Kidney epithelial cell (primary cell): ENCODE results near the gene DLG2. TPM values are rescaled to one million over a fixed set of nuclear protein-coding genes. Genes with fewer than 3 reads are reported as not detected.
"Not testable (repeated sequence)": the region's sequence is repeated elsewhere in the genome, so short reads cannot be mapped to it uniquely, and the experiment has no call there.

Experiments used
- DNase-seq: peaks from one replicate; pipeline ENCODE4 v3.0.0-alpha.2; 2010; ENCODE audit warnings: low read depth
- H3K27me3 ChIP-seq: 2 replicates; pipeline ENCODE4 v1.6.0; 2011; ENCODE audit warnings: low read length; ENCODE audit not compliant: control insufficient read depth, insufficient read depth
- H3K36me3 ChIP-seq: 2 replicates; pipeline ENCODE4 v1.5.1; 2011; ENCODE audit warnings: low read length; ENCODE audit not compliant: control insufficient read depth, insufficient read depth
- H3K4me3 ChIP-seq: 2 replicates; pipeline ENCODE4 v1.5.1; 2011; ENCODE audit warnings: low read depth, mild to moderate bottlenecking, control low read depth, low read length
- total RNA-seq: library from RNA; depleted of rRNA; stranded (reverse); fragments of >200 nt; gene quantifications from 2 replicates; pipeline ENCODE4 v1.2.3, GENCODE V29; 2015
- TF ChIP-seq, protein P1 (sequence below): IDR thresholded peaks from 2 replicates; pipeline ENCODE4 v1.5.1; 2011; ENCODE audit warnings: mild to moderate bottlenecking, moderate library complexity, low read length, control low read depth, inconsistent platforms; ENCODE audit not compliant: insufficient read depth, poor library complexity, severe bottlenecking

DLG2 gene
- total RNA-seq, 1 donor from 2014 or later, result 0.75 TPM

DNA sequence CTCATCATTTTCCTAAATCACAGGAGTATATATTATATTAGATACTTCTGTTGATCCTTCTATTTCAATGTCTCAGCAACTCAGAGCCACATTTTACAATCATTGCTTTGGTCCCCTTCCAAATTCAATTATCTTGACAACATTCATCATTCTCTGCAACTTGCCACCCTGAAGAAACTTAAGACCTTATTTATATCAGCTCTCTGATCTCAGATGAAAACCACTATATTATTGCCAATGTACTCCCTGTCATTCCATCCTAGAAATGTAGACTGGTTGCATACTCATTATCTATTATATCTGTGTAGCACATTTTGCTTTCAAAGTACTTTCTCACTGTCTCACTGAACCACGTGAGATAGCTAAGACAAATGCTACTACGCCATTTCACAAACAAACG is 379.3 kb downstream of the DLG2 start:
- Histone ChIP-seq H3K36me3 (no peaks in the 10 kb centered on the region), H3K27me3 (no peaks in the 10 kb centered on the region), H3K4me3 (no peak overlapping the region)
- DNase-seq, result no peak
- TF ChIP-seq, protein P1, sequence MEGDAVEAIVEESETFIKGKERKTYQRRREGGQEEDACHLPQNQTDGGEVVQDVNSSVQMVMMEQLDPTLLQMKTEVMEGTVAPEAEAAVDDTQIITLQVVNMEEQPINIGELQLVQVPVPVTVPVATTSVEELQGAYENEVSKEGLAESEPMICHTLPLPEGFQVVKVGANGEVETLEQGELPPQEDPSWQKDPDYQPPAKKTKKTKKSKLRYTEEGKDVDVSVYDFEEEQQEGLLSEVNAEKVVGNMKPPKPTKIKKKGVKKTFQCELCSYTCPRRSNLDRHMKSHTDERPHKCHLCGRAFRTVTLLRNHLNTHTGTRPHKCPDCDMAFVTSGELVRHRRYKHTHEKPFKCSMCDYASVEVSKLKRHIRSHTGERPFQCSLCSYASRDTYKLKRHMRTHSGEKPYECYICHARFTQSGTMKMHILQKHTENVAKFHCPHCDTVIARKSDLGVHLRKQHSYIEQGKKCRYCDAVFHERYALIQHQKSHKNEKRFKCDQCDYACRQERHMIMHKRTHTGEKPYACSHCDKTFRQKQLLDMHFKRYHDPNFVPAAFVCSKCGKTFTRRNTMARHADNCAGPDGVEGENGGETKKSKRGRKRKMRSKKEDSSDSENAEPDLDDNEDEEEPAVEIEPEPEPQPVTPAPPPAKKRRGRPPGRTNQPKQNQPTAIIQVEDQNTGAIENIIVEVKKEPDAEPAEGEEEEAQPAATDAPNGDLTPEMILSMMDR, result no peak

DNA sequence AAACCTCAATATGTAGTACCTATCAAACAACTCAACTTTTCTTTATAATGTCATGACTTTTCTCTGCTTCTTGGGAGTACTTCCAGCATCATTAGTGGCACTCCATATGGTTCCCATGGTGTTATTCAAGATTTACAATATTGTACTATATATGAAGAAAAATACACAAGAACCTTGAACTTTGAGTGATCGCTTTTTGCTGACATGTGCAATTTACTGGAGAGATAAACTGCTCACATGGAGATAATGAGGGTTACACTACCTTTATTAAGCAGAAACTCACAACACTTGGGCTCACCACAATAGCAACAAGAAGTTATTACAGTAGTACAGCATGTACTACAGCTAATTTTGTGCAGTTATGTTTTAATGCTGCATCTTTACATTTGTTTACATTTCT is 388.2 kb downstream of the DLG2 start:
- Histone ChIP-seq H3K27me3 (no peaks in the 10 kb centered on the region), H3K36me3 (no peaks in the 10 kb centered on the region), H3K4me3 (no peak overlapping the region)
- TF ChIP-seq, protein P1, result no peak
- DNase-seq, result no peak

DNA sequence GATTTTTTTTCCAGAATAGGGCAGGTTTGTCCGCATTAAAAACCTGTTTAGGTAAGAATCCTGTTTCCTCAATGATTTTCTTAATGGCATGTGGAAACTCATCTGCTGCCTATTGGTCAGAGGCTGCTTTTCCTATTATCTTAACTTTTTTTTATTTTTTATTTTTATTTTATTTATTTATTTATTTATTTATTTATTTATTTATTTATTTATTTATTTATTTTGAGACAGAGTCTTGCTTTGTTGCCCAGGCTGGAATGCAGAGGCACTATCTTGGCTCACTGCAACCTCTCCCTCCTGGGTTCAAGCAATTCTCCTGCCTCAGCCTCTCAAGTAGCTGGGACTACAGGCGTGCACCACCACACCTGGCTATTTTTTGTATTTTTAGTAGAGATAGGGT is 389.1 kb downstream of the DLG2 start:
- DNase-seq, H3K36me3 ChIP-seq, H3K27me3 ChIP-seq, H3K4me3 ChIP-seq: not testable (repeated sequence)

DNA sequence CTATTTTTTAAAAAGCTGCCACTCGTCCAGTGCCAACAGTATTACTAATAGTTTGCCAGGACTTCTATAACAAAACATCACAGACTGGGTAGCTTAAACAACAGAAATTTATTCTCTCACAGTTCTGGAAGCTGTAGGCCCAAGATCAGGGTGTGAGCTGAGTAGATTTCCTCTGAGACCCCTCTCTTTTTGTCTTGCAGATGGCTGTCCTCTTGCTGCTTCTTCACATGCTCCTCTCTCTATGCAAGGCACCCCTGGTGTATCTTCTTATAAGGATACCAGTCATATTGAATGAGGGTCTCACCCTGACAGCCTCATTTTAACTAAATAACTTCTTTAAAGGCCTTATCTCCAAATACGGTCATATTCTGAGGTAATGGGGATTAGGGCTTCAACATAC is 390.9 kb downstream of the DLG2 start:
- Histone ChIP-seq H3K36me3 (no peaks in the 10 kb centered on the region), H3K27me3 (no peaks in the 10 kb centered on the region), H3K4me3 (no peak overlapping the region)
- DNase-seq, result no peak
- TF ChIP-seq, protein P1, result no peak

DNA sequence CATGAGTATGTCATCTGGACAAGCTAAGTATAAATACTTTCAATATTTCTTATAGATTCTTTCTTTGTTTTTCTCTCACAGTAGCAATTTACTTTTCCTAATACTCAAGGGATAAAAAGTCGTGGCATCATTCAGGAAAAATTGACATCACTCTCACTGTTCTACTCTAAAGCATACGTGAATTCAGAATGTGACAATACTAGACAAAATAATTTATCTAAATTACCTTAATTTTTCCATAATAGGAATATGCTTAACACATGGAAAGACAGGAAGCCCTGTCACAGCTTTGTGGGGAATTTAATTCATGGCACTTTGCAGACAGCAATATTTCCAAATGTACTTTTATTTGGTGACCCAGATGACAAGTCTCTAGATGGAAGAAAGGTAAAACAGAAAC is 394.6 kb downstream of the DLG2 start:
- TF ChIP-seq, protein P1, result no peak

DNA sequence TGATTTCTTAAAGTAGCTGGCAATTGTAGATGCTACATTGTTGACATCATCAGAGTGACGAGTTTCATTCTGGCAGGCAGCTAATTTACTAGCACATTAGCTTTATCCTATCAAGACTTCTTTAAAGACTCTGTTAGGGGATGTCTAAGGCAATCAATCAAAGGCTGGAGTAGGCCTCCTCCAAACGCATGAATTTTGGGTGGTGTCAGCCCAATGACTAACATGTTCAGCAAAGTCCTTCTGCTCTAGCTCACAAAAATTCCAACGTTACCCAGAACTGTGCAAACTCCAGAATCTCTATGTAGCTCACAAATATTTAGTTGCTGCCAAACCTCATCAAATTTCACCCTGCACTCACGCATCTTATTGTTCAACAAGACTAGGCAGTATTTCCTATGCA is 395.6 kb downstream of the DLG2 start:
- no peak overlapping the region for H3K4me3 ChIP-seq
- TF ChIP-seq, protein P1, result no peak
- H3K27me3 ChIP-seq, result no peaks in the 10 kb centered on the region
- H3K36me3 ChIP-seq, result no peaks in the 10 kb centered on the region
- no peak for DNase-seq

More for the DNA sequence above, 394.6 kb downstream of the DLG2 start:
- Histone ChIP-seq H3K4me3 (no peak overlapping the region), H3K36me3 (no peaks in the 10 kb centered on the region), H3K27me3 (no peaks in the 10 kb centered on the region)
- DNase-seq, result no peak

DNA sequence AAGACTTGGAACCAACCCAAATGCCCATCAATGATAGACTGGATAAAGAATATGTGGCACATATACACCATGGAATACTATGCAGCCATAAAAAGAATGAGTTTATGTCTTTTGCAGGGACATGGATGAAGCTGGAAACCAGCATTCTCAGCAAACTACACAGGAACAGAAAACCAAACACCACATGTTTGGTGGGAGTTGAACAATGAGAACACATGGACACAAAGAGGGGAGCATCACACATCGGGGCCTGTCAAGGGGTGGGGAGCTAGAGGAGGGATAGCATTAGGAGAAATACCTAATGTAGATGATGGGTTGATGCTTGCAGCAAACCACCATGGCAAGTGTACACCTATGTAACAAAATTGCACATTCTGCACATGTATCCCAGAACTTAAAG is 397.4 kb downstream of the DLG2 start:
- not testable (repeated sequence) for H3K36me3 ChIP-seq, H3K27me3 ChIP-seq, DNase-seq, H3K4me3 ChIP-seq
